ENCODE data around the gene DGKI.

The DGKI gene

DNA sequence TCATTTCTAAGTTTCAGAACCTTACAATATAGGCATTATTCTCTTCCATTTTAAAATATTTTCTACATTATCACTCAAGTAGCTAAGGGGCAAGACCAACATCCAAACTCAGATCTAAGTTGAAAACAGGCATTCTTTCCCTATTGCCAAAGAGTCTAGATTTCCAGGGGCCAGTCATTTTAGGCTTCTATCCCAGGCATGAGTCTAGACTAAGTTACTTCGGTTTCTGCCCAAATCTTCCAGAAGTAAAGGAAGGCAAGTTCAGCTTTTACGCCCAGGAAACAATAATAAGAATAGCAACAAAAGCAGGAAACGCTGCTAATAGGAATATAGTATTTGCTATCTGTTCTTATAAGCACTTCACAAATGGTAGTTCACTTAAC, 189.9 kb downstream of the DGKI start:
- Histone ChIP-seq H3K9me3 (ENCODE audit: insufficient read depth, low read length) (no peaks in the 10 kb centered on the region), H3K27me3 (ENCODE audit: insufficient read depth, insufficient read length) (no peaks in the 10 kb centered on the region), H3K4me3 (ENCODE audit: insufficient read length, low read depth) (no peak overlapping the region), H3K36me3 (ENCODE audit: insufficient read depth, insufficient read length, low read length) (no peaks in the 10 kb centered on the region), H3K9ac (ENCODE audit: insufficient read length, low read depth) (no peak overlapping the region), H3K4me1 (ENCODE audit: insufficient read depth, insufficient read length) (peaks cover 7% of the 10 kb centered on the region)
- no peak for TF ChIP-seq SUZ12 (IDR thresholded peaks at IDR 0.05; ENCODE audit: extremely low read depth, insufficient read depth, insufficient read length)
- TF ChIP-seq YY1 (IDR thresholded peaks at IDR 0.05; ENCODE audit: insufficient read depth, insufficient read length), result no peak
- no peak for TF ChIP-seq ZNF274 (IDR thresholded peaks at IDR 0.05; ENCODE audit: low read depth, low read length)
- no peak for DNase-seq (ENCODE audit: low read depth, low spot score)

- no peaks in the 10 kb centered on the region for H3K27me3 ChIP-seq (ENCODE audit: insufficient read depth, insufficient read length)
- H3K9me3 ChIP-seq (ENCODE audit: insufficient read depth, low read length), result no peaks in the 10 kb centered on the region
- no peaks in the 10 kb centered on the region for H3K36me3 ChIP-seq (ENCODE audit: insufficient read depth, insufficient read length, low read length)
- no peak for TF ChIP-seq YY1 (IDR thresholded peaks at IDR 0.05; ENCODE audit: insufficient read depth, insufficient read length)
- no peak for TF ChIP-seq ZNF274 (IDR thresholded peaks at IDR 0.05; ENCODE audit: low read depth, low read length)
- no peak for TF ChIP-seq SUZ12 (IDR thresholded peaks at IDR 0.05; ENCODE audit: extremely low read depth, insufficient read depth, insufficient read length)
- peak; percentile 82 for DNase-seq (ENCODE audit: low read depth, low spot score)
- H3K9ac ChIP-seq (ENCODE audit: insufficient read length, low read depth), result no peak overlapping the region
- peaks cover 7% of the 10 kb centered on the region for H3K4me1 ChIP-seq (ENCODE audit: insufficient read depth, insufficient read length)
- no peak overlapping the region for H3K4me3 ChIP-seq (ENCODE audit: insufficient read length, low read depth)
Measured at GRCh38 chr7:137656227-137656849, 190.4 kb downstream of the DGKI start.

- TF ChIP-seq SUZ12 (IDR thresholded peaks at IDR 0.05; ENCODE audit: extremely low read depth, insufficient read depth, insufficient read length) (no peak), ZNF274 (IDR thresholded peaks at IDR 0.05; ENCODE audit: low read depth, low read length) (no peak), YY1 (IDR thresholded peaks at IDR 0.05; ENCODE audit: insufficient read depth, insufficient read length) (no peak)
- H3K4me1 ChIP-seq (ENCODE audit: insufficient read depth, insufficient read length), result peaks cover 7% of the 10 kb centered on the region
- H3K9ac ChIP-seq (ENCODE audit: insufficient read length, low read depth), result no peak overlapping the region
- no peaks in the 10 kb centered on the region for H3K36me3 ChIP-seq (ENCODE audit: insufficient read depth, insufficient read length, low read length)
- DNase-seq (ENCODE audit: low read depth, low spot score), result no peak
- no peaks in the 10 kb centered on the region for H3K9me3 ChIP-seq (ENCODE audit: insufficient read depth, low read length)
- H3K4me3 ChIP-seq (ENCODE audit: insufficient read length, low read depth), result no peak overlapping the region
- no peaks in the 10 kb centered on the region for H3K27me3 ChIP-seq (ENCODE audit: insufficient read depth, insufficient read length)
Measured at GRCh38 chr7:137655804-137656203, 191.0 kb downstream of the DGKI start.

DNA sequence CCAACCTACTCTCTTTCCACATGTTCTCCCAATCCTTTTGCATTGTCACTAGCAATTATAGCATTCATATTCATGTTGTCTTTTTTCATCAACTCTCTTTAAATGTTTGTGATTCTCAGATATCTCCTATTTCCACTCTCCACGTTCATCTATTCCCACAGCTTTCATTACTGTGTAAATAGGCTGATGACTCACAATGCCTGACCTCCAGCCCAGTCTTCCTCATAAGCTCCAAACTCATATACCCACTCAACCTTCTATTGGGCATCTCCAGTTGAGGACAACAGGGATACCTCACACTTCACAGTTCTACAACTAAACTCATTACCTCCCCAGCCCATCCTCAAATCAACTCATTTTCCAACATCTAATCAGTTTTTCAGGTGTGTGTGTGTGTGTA, 194.1 kb downstream of the DGKI start:
- no peak overlapping the region for H3K9ac ChIP-seq (ENCODE audit: insufficient read length, low read depth)
- TF ChIP-seq SUZ12 (IDR thresholded peaks at IDR 0.05; ENCODE audit: extremely low read depth, insufficient read depth, insufficient read length), result no peak
- no peak for TF ChIP-seq ZNF274 (IDR thresholded peaks at IDR 0.05; ENCODE audit: low read depth, low read length)
- no peak for TF ChIP-seq YY1 (IDR thresholded peaks at IDR 0.05; ENCODE audit: insufficient read depth, insufficient read length)
- H3K9me3 ChIP-seq (ENCODE audit: insufficient read depth, low read length), result no peaks in the 10 kb centered on the region
- H3K4me3 ChIP-seq (ENCODE audit: insufficient read length, low read depth), result no peak overlapping the region
- H3K36me3 ChIP-seq (ENCODE audit: insufficient read depth, insufficient read length, low read length), result no peaks in the 10 kb centered on the region
- DNase-seq (ENCODE audit: low read depth, low spot score), result no peak
- H3K27me3 ChIP-seq (ENCODE audit: insufficient read depth, insufficient read length), result no peaks in the 10 kb centered on the region
- no peaks in the 10 kb centered on the region for H3K4me1 ChIP-seq (ENCODE audit: insufficient read depth, insufficient read length)

GRCh38 chr7:137647905-137648565, 198.7 kb downstream of the DGKI start:
- no peaks in the 10 kb centered on the region for H3K36me3 ChIP-seq (ENCODE audit: insufficient read depth, insufficient read length, low read length)
- no peak for DNase-seq (ENCODE audit: low read depth, low spot score)
- H3K4me1 ChIP-seq (ENCODE audit: insufficient read depth, insufficient read length), result no peaks in the 10 kb centered on the region
- no peak overlapping the region for H3K4me3 ChIP-seq (ENCODE audit: insufficient read length, low read depth)
- no peaks in the 10 kb centered on the region for H3K9me3 ChIP-seq (ENCODE audit: insufficient read depth, low read length)
- H3K27me3 ChIP-seq (ENCODE audit: insufficient read depth, insufficient read length), result no peaks in the 10 kb centered on the region
- TF ChIP-seq SUZ12 (IDR thresholded peaks at IDR 0.05; ENCODE audit: extremely low read depth, insufficient read depth, insufficient read length) (no peak), ZNF274 (IDR thresholded peaks at IDR 0.05; ENCODE audit: low read depth, low read length) (no peak), YY1 (IDR thresholded peaks at IDR 0.05; ENCODE audit: insufficient read depth, insufficient read length) (no peak)
- H3K9ac ChIP-seq (ENCODE audit: insufficient read length, low read depth), result no peak overlapping the region

DNA sequence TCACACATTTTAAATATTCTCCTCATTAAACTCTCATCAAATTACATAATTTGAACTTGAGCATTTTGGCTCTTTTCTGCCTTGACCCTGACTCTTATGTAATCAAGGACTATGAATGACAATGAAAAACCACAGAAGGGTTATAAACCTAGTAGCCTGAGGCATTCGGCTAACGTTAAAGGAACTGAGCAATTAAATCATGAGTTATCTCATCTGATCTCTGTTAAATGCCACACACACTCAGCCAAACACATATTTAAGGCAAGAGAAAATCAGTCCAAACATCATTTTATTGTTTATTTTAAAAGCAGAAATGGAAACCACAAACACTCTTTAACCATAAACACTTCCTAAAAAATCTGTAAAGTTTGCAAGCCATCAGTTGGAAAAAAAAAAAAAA, 204.3 kb downstream of the DGKI start:
- TF ChIP-seq ZNF274 (IDR thresholded peaks at IDR 0.05; ENCODE audit: low read depth, low read length) (no peak), SUZ12 (IDR thresholded peaks at IDR 0.05; ENCODE audit: extremely low read depth, insufficient read depth, insufficient read length) (no peak), YY1 (IDR thresholded peaks at IDR 0.05; ENCODE audit: insufficient read depth, insufficient read length) (no peak)
- H3K27me3 ChIP-seq (ENCODE audit: insufficient read depth, insufficient read length), result no peaks in the 10 kb centered on the region
- no peaks in the 10 kb centered on the region for H3K9me3 ChIP-seq (ENCODE audit: insufficient read depth, low read length)
- DNase-seq (ENCODE audit: low read depth, low spot score), result no peak
- H3K36me3 ChIP-seq (ENCODE audit: insufficient read depth, insufficient read length, low read length), result no peaks in the 10 kb centered on the region
- H3K4me1 ChIP-seq (ENCODE audit: insufficient read depth, insufficient read length), result peaks cover 2% of the 10 kb centered on the region
- no peak overlapping the region for H3K4me3 ChIP-seq (ENCODE audit: insufficient read length, low read depth)
- no peak overlapping the region for H3K9ac ChIP-seq (ENCODE audit: insufficient read length, low read depth)

DNA sequence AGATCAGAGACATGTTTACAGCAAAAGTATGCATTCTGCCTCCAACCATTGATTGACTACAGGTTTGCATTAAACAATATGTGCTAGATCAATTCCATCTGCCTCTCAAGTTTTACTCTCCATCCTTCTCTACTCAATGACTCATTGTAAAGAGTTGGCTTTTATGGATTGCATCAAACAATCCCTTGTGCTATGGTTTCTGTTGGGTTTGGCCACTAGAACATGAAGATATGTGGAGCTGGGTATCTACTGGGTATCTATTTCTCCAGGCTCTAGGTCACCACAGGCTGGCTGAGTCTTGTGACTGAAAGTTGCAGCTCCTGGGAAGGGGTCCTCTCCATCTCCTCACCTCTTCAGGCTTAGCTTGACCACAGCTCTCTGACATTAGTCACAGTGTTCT, 204.7 kb downstream of the DGKI start:
- no peak for DNase-seq (ENCODE audit: low read depth, low spot score)
- no peak overlapping the region for H3K4me3 ChIP-seq (ENCODE audit: insufficient read length, low read depth)
- H3K9me3 ChIP-seq (ENCODE audit: insufficient read depth, low read length), result no peaks in the 10 kb centered on the region
- H3K27me3 ChIP-seq (ENCODE audit: insufficient read depth, insufficient read length), result no peaks in the 10 kb centered on the region
- no peak overlapping the region for H3K9ac ChIP-seq (ENCODE audit: insufficient read length, low read depth)
- peaks cover 2% of the 10 kb centered on the region for H3K4me1 ChIP-seq (ENCODE audit: insufficient read depth, insufficient read length)
- H3K36me3 ChIP-seq (ENCODE audit: insufficient read depth, insufficient read length, low read length), result no peaks in the 10 kb centered on the region
- TF ChIP-seq ZNF274 (IDR thresholded peaks at IDR 0.05; ENCODE audit: low read depth, low read length), result no peak
- TF ChIP-seq YY1 (IDR thresholded peaks at IDR 0.05; ENCODE audit: insufficient read depth, insufficient read length), result no peak
- no peak for TF ChIP-seq SUZ12 (IDR thresholded peaks at IDR 0.05; ENCODE audit: extremely low read depth, insufficient read depth, insufficient read length)

Data from NT2/D1 (cell line).